ENCODE data around the gene SEC31A.

GRCh38 chr4:82785611-82786400 is 105.1 kb downstream of the SEC31A start:
- TF ChIP-seq GATA2 (IDR thresholded peaks at IDR 0.05; ENCODE audit: low read depth, low read length) (no peak), GATA3 (IDR thresholded peaks at IDR 0.05; ENCODE audit: low read depth, low read length) (no peak)
